Vagina (tissue), 2 donors: ENCODE data around the gene LMBR1. TPM values are rescaled to one million over a fixed set of nuclear protein-coding genes. Genes with fewer than 3 reads are reported as not detected.
A peak's percentile ranks its signal among the peaks of the same experiment; 100 is the strongest.

Source experiments
- DNase-seq, 2 donors: peaks; one replicate each; pipeline ENCODE4 v3.0.0-alpha.2; 2017; ENCODE audit errors: extremely low spot score in 2 of 2
- H3K27ac ChIP-seq: fragments of 200-600 bp; sonication (generic); one replicate; pipeline ENCODE4 v1.5.1; 2019
- H3K27me3 ChIP-seq: fragments of 200-600 bp; sonication (generic); one replicate; pipeline ENCODE4 v1.5.1; 2019
- H3K36me3 ChIP-seq, 2 donors: fragments of 200-600 bp; sonication (generic); one replicate each; pipeline ENCODE4 v1.5.1; 2017 to 2019
- H3K4me1 ChIP-seq: fragments of 200-600 bp; sonication (generic); one replicate; pipeline ENCODE4 v1.5.1; 2019
- H3K4me3 ChIP-seq, 2 donors: fragments of 200-600 bp; sonication (generic); 1 replicate in 1 of 2; 2 replicates in 1 of 2; pipeline ENCODE4 v1.5.1; 2016 to 2019
- H3K9me3 ChIP-seq: fragments of 200-600 bp; sonication (generic); one replicate; pipeline ENCODE4 v1.5.1; 2019
- CTCF ChIP-seq, 3 experiments: fragments of 450-650 bp in 2 of 3; fragments of 200-600 bp in 1 of 3; sonication (generic) in 1 of 3; IDR thresholded peaks; one replicate each; pipeline ENCODE4 v1.5.1; 2017 to 2019; ENCODE audit warnings: antibody characterized with exemption in 3 of 3, mild to moderate bottlenecking in 2 of 3, moderate library complexity in 2 of 3
- POLR2A ChIP-seq, 2 donors: fragments of 450-650 bp; IDR thresholded peaks; one replicate each; pipeline ENCODE4 v1.6.1; 2017; ENCODE audit warnings: antibody characterized with exemption in 2 of 2, mild to moderate bottlenecking in 2 of 2, moderate library complexity in 2 of 2
- POLR2AphosphoS5 ChIP-seq, 2 donors: sonication (generic); formaldehyde crosslinking; IDR thresholded peaks; one replicate each; pipeline ENCODE4 v1.9.0; 2017; ENCODE audit warnings: antibody characterized with exemption in 2 of 2, mild to moderate bottlenecking in 2 of 2, low read depth in 1 of 2; ENCODE audit not compliant: insufficient read depth in 1 of 2
- intact Hi-C: fragments of 100-400 bp; cut with DNase I; formaldehyde crosslinking; loops from one replicate; pipeline ENCODE4 v1.15.1; 2023
- total RNA-seq: library from RNA; depleted of rRNA; stranded (reverse); fragments of >200 nt; gene quantifications from one replicate; pipeline ENCODE4 v1.2.3, GENCODE V29; 2016

Gene LMBR1
- total RNA-seq, 1 donor from 2014 or later, result 45.7 TPM

- intact Hi-C loops, result no loop called here
- Histone ChIP-seq H3K4me1 (peaks cover 3% of the 10 kb centered on the region), H3K9me3 (no peaks in the 10 kb centered on the region), H3K36me3 (no peaks in the 10 kb centered on the region), H3K4me3 (no peak overlapping the region), H3K27me3 (no peaks in the 10 kb centered on the region), H3K27ac (no peak overlapping the region)
- DNase-seq, result no peak
- no peak for TF ChIP-seq POLR2AphosphoS5 (IDR thresholded peaks at IDR 0.05; ENCODE audit: insufficient read depth in 1 of 2, low read depth in 1 of 2)
- no peak for TF ChIP-seq POLR2A (IDR thresholded peaks at IDR 0.05)
- TF ChIP-seq CTCF (IDR thresholded peaks at IDR 0.05), result no peak
Observed at GRCh38 chr7:156898938-156899337, 6.0 kb upstream of the LMBR1 start.

GRCh38 chr7:156897673-156898072 is 4.7 kb upstream of the LMBR1 start:
- intact Hi-C loops, result no loop called here
- Histone ChIP-seq H3K4me3 (no peak overlapping the region), H3K9me3 (no peaks in the 10 kb centered on the region), H3K27me3 (no peaks in the 10 kb centered on the region), H3K27ac (no peak overlapping the region), H3K36me3 (no peaks in the 10 kb centered on the region), H3K4me1 (peaks cover 6% of the 10 kb centered on the region)
- TF ChIP-seq POLR2AphosphoS5 (IDR thresholded peaks at IDR 0.05; ENCODE audit: insufficient read depth in 1 of 2, low read depth in 1 of 2), result no peak
- TF ChIP-seq CTCF (IDR thresholded peaks at IDR 0.05), result no peak
- TF ChIP-seq POLR2A (IDR thresholded peaks at IDR 0.05), result no peak
- DNase-seq, result no peak

GRCh38 chr7:156896388-156897022 is 3.5 kb upstream of the LMBR1 start:
- TF ChIP-seq POLR2AphosphoS5 (IDR thresholded peaks at IDR 0.05; ENCODE audit: insufficient read depth in 1 of 2, low read depth in 1 of 2) (no peak), POLR2A (IDR thresholded peaks at IDR 0.05) (no peak), CTCF (IDR thresholded peaks at IDR 0.05) (no peak)
- no peak for DNase-seq
- Histone ChIP-seq H3K4me1 (peaks cover 12% of the 10 kb centered on the region), H3K27ac (no peak overlapping the region), H3K9me3 (no peaks in the 10 kb centered on the region), H3K27me3 (no peaks in the 10 kb centered on the region), H3K36me3 (no peaks in the 10 kb centered on the region), H3K4me3 (no peak overlapping the region)
- intact Hi-C loops, result no loop called here

- H3K36me3 ChIP-seq, result no peaks in the 10 kb centered on the region
- H3K27me3 ChIP-seq, result no peaks in the 10 kb centered on the region
- H3K4me3 ChIP-seq, result no peak overlapping the region
- intact Hi-C loops, result no loop called here
- H3K9me3 ChIP-seq, result no peaks in the 10 kb centered on the region
- H3K27ac ChIP-seq, result no peak overlapping the region
- DNase-seq, result no peak
- TF ChIP-seq POLR2AphosphoS5 (IDR thresholded peaks at IDR 0.05; ENCODE audit: insufficient read depth in 1 of 2, low read depth in 1 of 2) (peak in 1 of 2 donors; percentile 37), POLR2A (IDR thresholded peaks at IDR 0.05) (no peak), CTCF (IDR thresholded peaks at IDR 0.05) (no peak)
- H3K4me1 ChIP-seq, result peaks cover 15% of the 10 kb centered on the region
Observed at GRCh38 chr7:156895024-156895780, 2.2 kb upstream of the LMBR1 start.
